HepG2 (cell line): ENCODE data around the gene RASA3. TPM values are rescaled to one million over a fixed set of nuclear protein-coding genes. Genes with fewer than 3 reads are reported as not detected.

Experiments used
- ATAC-seq: fragments of 200-7000 bp; cut with Tn5 transposase; 3 replicates; pipeline ENCODE4 v1.9.1; 2020; ENCODE audit warnings: mild to moderate bottlenecking, moderate library complexity
- BruUV-seq: library from RNA; stranded (reverse); fragments of 400-500 nt; replicated peaks from 2 replicates; lab custom pipeline; 2021; lab: Mats Ljungman, UMichigan
- CTCF ChIA-PET: fragments of 300-600 bp; formaldehyde crosslinking; extraction: SDS; loops from one replicate; lab custom pipeline; 2021; ENCODE audit warnings: low total read pairs, inconsistent platforms, low intra/inter-chr PET ratio; lab: Yijun Ruan, JAX
- POLR2A ChIA-PET: fragments of 350-600 bp; sonication (Branson Sonifier 250); formaldehyde crosslinking; loops from one replicate; lab custom pipeline; 2020; ENCODE audit warnings: antibody characterized with exemption, inconsistent platforms; lab: Yijun Ruan, JAX
- DNase-seq: peaks from one replicate; pipeline ENCODE4 v3.0.0-alpha.2; 2015; ENCODE audit warnings: low spot score
- FAIRE-seq: peaks from 3 replicates; lab custom pipeline; 2011; peaks lifted over from hg19 to GRCh38; lab: Jason Lieb, UNC
- H2AFZ ChIP-seq: one replicate; pipeline ENCODE4 v1.6.1; 2011; ENCODE audit warnings: low read length, inconsistent platforms
- H3K27ac ChIP-seq: fragments of 300-600 bp; 3 replicates; pipeline ENCODE4 v1.8.0; 2011; ENCODE audit warnings: mixed run types, mild to moderate bottlenecking, mixed read lengths, low read length, inconsistent platforms; ENCODE audit not compliant: insufficient read depth; ENCODE audit errors: extremely low read length
- H3K27me3 ChIP-seq, 2 experiments: fragments of 200-600 bp in 1 of 2; 2 replicates in 1 of 2; 3 replicates in 1 of 2; pipeline versions ENCODE4 v1.6.0 to v1.8.0; 2011; ENCODE audit warnings: low read length in 2 of 2, mild to moderate bottlenecking in 2 of 2, moderate library complexity in 2 of 2, inconsistent platforms in 1 of 2; ENCODE audit not compliant: insufficient read depth in 2 of 2, control insufficient read depth in 1 of 2
- H3K36me3 ChIP-seq, 2 experiments: fragments of 200-600 bp in 1 of 2; replicated peaks in 1 of 2; 2 replicates in 1 of 2; 3 replicates in 1 of 2; pipeline versions ENCODE4 v1.5.1 to v1.8.0; 2011; ENCODE audit warnings: low read length in 2 of 2, inconsistent platforms in 1 of 2; ENCODE audit not compliant: insufficient read depth in 2 of 2, control insufficient read depth in 1 of 2
- H3K4me1 ChIP-seq: 2 replicates; pipeline ENCODE4 v1.5.1; 2012; ENCODE audit warnings: low read length, inconsistent platforms; ENCODE audit not compliant: insufficient read depth
- H3K4me2 ChIP-seq: 2 replicates; pipeline ENCODE4 v1.6.0; 2011; ENCODE audit warnings: low read depth, low read length, inconsistent platforms
- H3K4me3 ChIP-seq, 3 experiments: fragments of 200-600 bp in 1 of 3; sonication (generic), shearing (Covaris generic) in 1 of 3; replicated peaks in 1 of 3; 2 replicates each; pipeline ENCODE4 v1.5.1; 2011 to 2016; ENCODE audit warnings: low read length in 3 of 3, inconsistent platforms in 2 of 3, low read depth in 2 of 3, mild to moderate bottlenecking in 2 of 3, control low read depth in 1 of 3, mixed read lengths in 1 of 3; ENCODE audit not compliant: insufficient read depth in 1 of 3
- H3K79me2 ChIP-seq: one replicate; pipeline ENCODE4 v1.6.1; 2011; ENCODE audit warnings: low read length, inconsistent platforms; ENCODE audit not compliant: insufficient read depth
- H3K9ac ChIP-seq: 2 replicates; pipeline ENCODE4 v1.6.0; 2011; ENCODE audit warnings: mild to moderate bottlenecking, low read depth, low read length, inconsistent platforms; ENCODE audit not compliant: insufficient read depth
- H3K9me3 ChIP-seq: 2 replicates; pipeline ENCODE4 v1.5.1; 2012; ENCODE audit warnings: mild to moderate bottlenecking, low read length
- H4K20me1 ChIP-seq: 2 replicates; pipeline ENCODE4 v1.6.0; 2011; ENCODE audit warnings: inconsistent platforms, mild to moderate bottlenecking, low read length, moderate library complexity; ENCODE audit not compliant: insufficient read depth
- ARNTL ChIP-seq: sonication (generic); formaldehyde crosslinking; IDR thresholded peaks from 2 replicates; pipeline ENCODE4 v1.4.0; 2020; ENCODE audit warnings: mild to moderate bottlenecking, missing genetic modification reagents
- BHLHE40 ChIP-seq: IDR thresholded peaks from 2 replicates; pipeline ENCODE4 v1.6.1; 2011; ENCODE audit warnings: low read length, improper control_type of control experiment
- RBM39 ChIP-seq: fragments of 200-400 bp; formaldehyde crosslinking; IDR thresholded peaks from one replicate; pipeline ENCODE4 v1.6.1; 2018; ENCODE audit warnings: antibody characterized with exemption, mild to moderate bottlenecking, low read depth, low read length; ENCODE audit not compliant: poor library complexity, severe bottlenecking
- TAF15 ChIP-seq: fragments of 200-400 bp; formaldehyde crosslinking; IDR thresholded peaks from one replicate; pipeline ENCODE4 v1.6.1; 2018; ENCODE audit warnings: mild to moderate bottlenecking, low read depth, low read length; ENCODE audit not compliant: poor library complexity, severe bottlenecking
- ZBTB8A ChIP-seq: sonication (generic); formaldehyde crosslinking; IDR thresholded peaks from 2 replicates; pipeline ENCODE4 v1.4.0; 2020; ENCODE audit warnings: mild to moderate bottlenecking, low read depth, missing genetic modification reagents, borderline replicate concordance
- ZNF607 ChIP-seq: sonication (generic); formaldehyde crosslinking; IDR thresholded peaks from 2 replicates; pipeline ENCODE4 v1.5.1; 2020; ENCODE audit warnings: missing genetic modification reagents, mild to moderate bottlenecking, borderline replicate concordance
- WGBS: methylation state at CpG from one replicate; pipeline ENCODE4 v1.1.6; 2017; ENCODE audit warnings: low lambda C conversion rate; 5-methylcytosine and 5-hydroxymethylcytosine counted together
- in situ Hi-C: cut with HindIII; loops from 2 replicates; pipeline ENCODE4 v1.10.0; 2017; ENCODE audit warnings: low pct_unique_long_range_greater_than_20kb; ENCODE audit not compliant: extremely low pct_ligation_motif_present
- intact Hi-C: fragments of 100-400 bp; cut with micrococcal nuclease; formaldehyde crosslinking; loops from one replicate; pipeline ENCODE4 v1.10.0; 2022; ENCODE audit not compliant: unreplicated experiment
- polyA plus RNA-seq, 8 experiments: library from polyadenylated mRNA; depleted of rRNA in 3 of 8; stranded (reverse) in 7 of 8; unstranded in 1 of 8; fragments of >200 nt; fragmentation: Illumina TruSeq in 4 of 8; extraction: Trizol in 4 of 8; gene quantifications; 2 replicates each; pipeline versions ENCODE4 v1.2.1 to v1.2.3, GENCODE V29; 2011 to 2016; ENCODE audit warnings: low read depth in 4 of 8, missing spikeins in 1 of 8, mixed read lengths in 1 of 8; ENCODE audit not compliant: insufficient read depth in 1 of 8
- total RNA-seq, 5 experiments: library from RNA; depleted of rRNA; stranded (reverse); fragments of >200 nt; fragmentation: Illumina TruSeq; extraction: Trizol; gene quantifications; 2 replicates each; pipeline ENCODE4 v1.2.3, GENCODE V29; 2016; ENCODE audit warnings: low read depth in 1 of 5
- TF ChIP-seq, protein P1 (sequence below): sonication (generic); formaldehyde crosslinking; IDR thresholded peaks from 2 replicates; pipeline ENCODE4 v1.5.0; 2020; ENCODE audit warnings: mild to moderate bottlenecking, missing genetic modification reagents, moderate library complexity
- TF ChIP-seq, protein P2 (sequence below): sonication (generic); formaldehyde crosslinking; IDR thresholded peaks from 2 replicates; pipeline ENCODE4 v1.5.0; 2020; ENCODE audit warnings: mild to moderate bottlenecking, missing genetic modification reagents

The RASA3 gene
- total and polyA plus RNA-seq, 2 of the 13 experiments (the other 11 are each of a cell fraction or from before 2014, with no cell fraction given): 0.05 TPM; not detected in 1

DNA sequence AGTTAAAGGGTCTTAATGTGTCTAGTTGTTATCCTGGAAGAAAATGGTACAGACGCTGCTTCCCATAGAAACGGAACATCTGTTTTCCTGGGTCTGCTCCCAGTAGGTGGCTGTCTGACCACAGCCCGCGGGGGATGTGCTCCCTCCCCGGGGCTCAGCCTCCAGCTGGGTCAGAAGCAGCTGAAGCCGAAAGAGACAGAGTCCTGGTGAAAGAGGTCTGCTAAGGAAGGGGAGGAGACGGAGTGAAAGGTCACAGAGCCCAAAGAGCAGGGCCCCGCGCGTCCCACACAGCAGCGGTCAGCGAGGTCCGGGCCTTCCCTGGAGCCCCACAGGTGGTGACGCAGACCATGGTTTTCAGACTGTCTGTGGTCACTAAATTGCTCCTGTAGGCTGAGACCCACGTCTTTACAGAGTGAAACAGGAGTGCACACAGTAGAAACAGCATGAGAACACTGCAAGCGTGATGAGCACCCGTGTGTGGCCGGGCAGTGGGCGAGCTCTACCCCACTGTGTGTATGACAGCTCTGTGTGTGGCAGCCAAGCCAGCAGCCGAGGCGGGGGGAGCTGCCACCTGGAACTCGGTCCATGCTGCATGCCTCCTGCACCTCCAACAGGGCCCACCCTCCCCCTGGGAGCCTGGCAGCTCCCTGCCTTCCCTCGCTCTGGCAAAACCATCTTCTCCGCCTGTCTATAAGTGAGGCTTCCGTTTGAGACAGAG, 106.5 kb downstream of the RASA3 start:
- Histone ChIP-seq H3K27ac (no peak overlapping the region), H3K9ac (no peak overlapping the region), H2AFZ (no peak overlapping the region), H3K27me3 (peaks cover 7 to 73% of the 10 kb centered on the region in 2 experiments), H3K4me1 (peaks cover 10% of the 10 kb centered on the region; the same call in 1 of the 2 replicates), H3K36me3 (no peaks in the 10 kb centered on the region), H3K4me3 (no peak overlapping the region), H3K4me2 (no peak overlapping the region), H3K79me2 (no peaks in the 10 kb centered on the region), H4K20me1 (no peaks in the 10 kb centered on the region), H3K9me3 (no peaks in the 10 kb centered on the region)
- TF ChIP-seq, protein P1, sequence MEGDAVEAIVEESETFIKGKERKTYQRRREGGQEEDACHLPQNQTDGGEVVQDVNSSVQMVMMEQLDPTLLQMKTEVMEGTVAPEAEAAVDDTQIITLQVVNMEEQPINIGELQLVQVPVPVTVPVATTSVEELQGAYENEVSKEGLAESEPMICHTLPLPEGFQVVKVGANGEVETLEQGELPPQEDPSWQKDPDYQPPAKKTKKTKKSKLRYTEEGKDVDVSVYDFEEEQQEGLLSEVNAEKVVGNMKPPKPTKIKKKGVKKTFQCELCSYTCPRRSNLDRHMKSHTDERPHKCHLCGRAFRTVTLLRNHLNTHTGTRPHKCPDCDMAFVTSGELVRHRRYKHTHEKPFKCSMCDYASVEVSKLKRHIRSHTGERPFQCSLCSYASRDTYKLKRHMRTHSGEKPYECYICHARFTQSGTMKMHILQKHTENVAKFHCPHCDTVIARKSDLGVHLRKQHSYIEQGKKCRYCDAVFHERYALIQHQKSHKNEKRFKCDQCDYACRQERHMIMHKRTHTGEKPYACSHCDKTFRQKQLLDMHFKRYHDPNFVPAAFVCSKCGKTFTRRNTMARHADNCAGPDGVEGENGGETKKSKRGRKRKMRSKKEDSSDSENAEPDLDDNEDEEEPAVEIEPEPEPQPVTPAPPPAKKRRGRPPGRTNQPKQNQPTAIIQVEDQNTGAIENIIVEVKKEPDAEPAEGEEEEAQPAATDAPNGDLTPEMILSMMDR (CRISPR knock-in tag): peak; percentile 22; the same call in 1 of the 2 replicates
- TF ChIP-seq ARNTL (CRISPR knock-in tag) (no peak), RBM39 (no peak)
- 23% methylated on average over 16 of the region's 25 CpGs for WGBS
- intact Hi-C loops (no loop called here), in situ Hi-C loops (no loop called here)
- DNase-seq (no peak), ATAC-seq (peak; percentile 16; the same call in 2 of the 3 replicates), FAIRE-seq (no peak)
- ChIA-PET CTCF (no interaction called here), POLR2A (no interaction called here)
- no TSS peak for BruUV-seq

DNA sequence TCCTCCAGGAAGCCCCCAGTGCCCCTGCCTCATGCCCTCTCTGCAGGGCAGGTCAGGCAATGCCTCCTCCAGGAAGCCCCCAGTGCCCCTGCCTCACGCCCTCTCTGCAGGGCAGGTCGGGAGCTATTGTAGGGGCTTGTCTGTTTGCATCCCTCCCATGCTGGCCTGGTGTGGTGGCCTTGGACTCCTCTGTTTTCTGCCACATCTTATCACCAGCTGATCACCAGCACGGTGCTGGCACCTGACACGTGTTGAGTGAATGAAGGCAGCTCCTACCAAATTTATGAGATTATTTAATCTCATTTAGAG, 107.1 kb downstream of the RASA3 start:
- peaks cover 10% of the 10 kb centered on the region; the same call in 1 of the 2 replicates for H3K4me1 ChIP-seq
- BruUV-seq: no TSS peak
- H3K27ac ChIP-seq: no peak overlapping the region
- peak; percentile 16; the same call in 1 of the 3 replicates for ATAC-seq
- no peak overlapping the region; the same call in 1 of the 2 replicates for H3K4me2 ChIP-seq
- H4K20me1 ChIP-seq: no peaks in the 10 kb centered on the region
- POLR2A ChIA-PET: no interaction called here
- no peak overlapping the region for H3K9ac ChIP-seq
- FAIRE-seq: no peak
- H3K9me3 ChIP-seq: no peaks in the 10 kb centered on the region
- WGBS: 14% methylated on average over 2 of the region's 4 CpGs
- in situ Hi-C loops (no loop called here), intact Hi-C loops (no loop called here)
- no peak overlapping the region for H3K4me3 ChIP-seq
- H3K79me2 ChIP-seq: no peaks in the 10 kb centered on the region
- DNase-seq: no peak
- no peak overlapping the region for H2AFZ ChIP-seq
- no peaks in the 10 kb centered on the region for H3K36me3 ChIP-seq
- peaks cover 7 to 73% of the 10 kb centered on the region in 2 experiments for H3K27me3 ChIP-seq
- CTCF ChIA-PET: no interaction called here
- no peak for TF ChIP-seq ZBTB8A (CRISPR knock-in tag)
- no peak for TF ChIP-seq BHLHE40
- TF ChIP-seq TAF15: no peak
- no peak for TF ChIP-seq ZNF607
- TF ChIP-seq, protein P2, sequence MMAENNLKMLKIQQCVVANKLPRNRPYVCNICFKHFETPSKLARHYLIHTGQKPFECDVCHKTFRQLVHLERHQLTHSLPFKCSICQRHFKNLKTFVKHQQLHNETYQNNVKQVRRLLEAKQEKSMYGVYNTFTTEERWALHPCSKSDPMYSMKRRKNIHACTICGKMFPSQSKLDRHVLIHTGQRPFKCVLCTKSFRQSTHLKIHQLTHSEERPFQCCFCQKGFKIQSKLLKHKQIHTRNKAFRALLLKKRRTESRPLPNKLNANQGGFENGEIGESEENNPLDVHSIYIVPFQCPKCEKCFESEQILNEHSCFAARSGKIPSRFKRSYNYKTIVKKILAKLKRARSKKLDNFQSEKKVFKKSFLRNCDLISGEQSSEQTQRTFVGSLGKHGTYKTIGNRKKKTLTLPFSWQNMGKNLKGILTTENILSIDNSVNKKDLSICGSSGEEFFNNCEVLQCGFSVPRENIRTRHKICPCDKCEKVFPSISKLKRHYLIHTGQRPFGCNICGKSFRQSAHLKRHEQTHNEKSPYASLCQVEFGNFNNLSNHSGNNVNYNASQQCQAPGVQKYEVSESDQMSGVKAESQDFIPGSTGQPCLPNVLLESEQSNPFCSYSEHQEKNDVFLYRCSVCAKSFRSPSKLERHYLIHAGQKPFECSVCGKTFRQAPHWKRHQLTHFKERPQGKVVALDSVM (CRISPR knock-in tag): no peak
